Kidney glomerular epithelial cell (primary cell): ENCODE results near the gene ARHGAP32.

Experiments
- DNase-seq: peaks from one replicate; lab custom pipeline; 2025; lab: John Stamatoyannopoulos, UW

Gene ARHGAP32

GRCh38 chr11:129115652-129116586 lies 76.2 kb downstream of the ARHGAP32 start:
- peak; percentile 30 for DNase-seq

DNA sequence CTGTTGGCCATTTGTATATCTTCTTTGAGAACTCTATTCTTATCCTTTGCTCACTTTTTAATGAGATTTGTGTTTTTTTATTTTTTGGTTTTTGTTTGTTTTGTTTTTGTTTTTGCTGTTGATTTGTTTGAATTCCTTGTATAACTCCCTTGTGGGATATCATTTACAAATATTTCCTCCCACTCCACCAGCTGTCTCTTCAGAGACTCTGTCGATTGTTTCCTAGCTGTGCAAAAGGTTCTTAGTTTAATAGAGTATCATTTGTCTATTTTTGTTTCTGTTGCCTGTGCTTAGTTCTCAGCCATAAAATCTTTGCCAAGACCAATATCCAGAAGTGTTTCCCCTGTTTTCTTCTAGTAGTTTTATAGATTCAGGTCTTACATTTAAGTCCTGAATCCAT lies 82.4 kb downstream of the ARHGAP32 start:
- no peak for DNase-seq

- DNase-seq, result no peak
These were observed 85.3 kb downstream of the ARHGAP32 start for GRCh38 chr11:129106788-129107187.

GRCh38 chr11:129102756-129103155 lies 89.4 kb downstream of the ARHGAP32 start:
- DNase-seq, result no peak

DNA sequence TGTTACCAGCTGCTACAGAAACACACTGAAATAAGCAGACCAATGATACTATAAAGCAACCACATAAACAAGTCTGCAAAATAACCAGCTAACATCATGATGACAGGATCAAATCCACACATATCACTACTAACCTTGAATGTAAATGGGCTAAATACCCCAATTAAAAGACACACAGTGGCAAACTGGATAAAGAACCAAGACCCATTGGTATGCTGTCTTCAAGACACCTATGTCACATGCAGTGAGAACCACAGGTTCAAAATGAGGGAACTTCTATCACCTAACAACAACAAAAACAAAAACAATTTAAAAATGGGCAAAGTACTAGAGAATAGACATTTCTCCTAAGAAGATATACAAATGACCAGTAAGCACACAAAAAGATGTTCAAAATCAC lies 89.9 kb downstream of the ARHGAP32 start:
- DNase-seq, result no peak

- DNase-seq, result no peak
These were observed 98.8 kb downstream of the ARHGAP32 start for GRCh38 chr11:129093283-129093682.

DNA sequence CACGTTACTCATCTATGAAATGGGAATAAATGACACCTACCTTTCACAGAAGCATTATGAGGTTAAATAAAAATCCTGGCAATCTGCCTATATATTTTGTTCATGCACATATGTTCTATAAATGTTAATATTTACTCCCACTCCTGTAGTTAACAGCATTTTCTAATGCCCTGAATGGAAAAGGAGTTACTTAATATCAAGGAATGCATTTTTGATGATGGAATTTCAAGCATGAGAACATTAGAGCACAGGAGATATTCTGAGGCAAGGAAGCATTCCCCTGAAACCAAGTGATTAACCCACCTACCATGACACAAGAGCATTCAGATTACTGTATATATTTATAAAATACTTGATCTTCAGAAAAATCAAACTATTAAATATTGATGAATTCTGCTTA lies 102.1 kb downstream of the ARHGAP32 start:
- peak; percentile 12 for DNase-seq

GRCh38 chr11:129089279-129089678 lies 102.8 kb downstream of the ARHGAP32 start:
- no peak for DNase-seq

DNA sequence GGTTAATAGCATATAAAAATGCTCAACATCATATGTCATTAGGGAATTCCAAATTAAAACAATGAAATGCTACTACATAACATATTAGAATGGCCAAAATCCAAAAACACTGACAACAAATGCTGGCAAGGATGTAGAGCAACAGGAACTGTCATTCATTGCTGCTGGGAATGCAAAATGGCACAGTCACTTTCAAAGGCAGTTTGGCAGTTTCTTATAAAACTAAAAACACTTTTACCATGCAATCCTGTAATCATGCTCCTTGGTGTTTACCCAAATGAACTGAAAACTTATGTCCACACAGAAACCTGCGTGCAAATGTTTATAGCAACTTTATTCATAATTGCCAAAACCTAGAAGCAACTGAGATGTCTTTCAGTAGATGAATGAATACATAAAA lies 105.1 kb downstream of the ARHGAP32 start:
- DNase-seq, result no peak

- DNase-seq, result no peak
These were observed 114.9 kb downstream of the ARHGAP32 start for GRCh38 chr11:129077191-129077590.

DNA sequence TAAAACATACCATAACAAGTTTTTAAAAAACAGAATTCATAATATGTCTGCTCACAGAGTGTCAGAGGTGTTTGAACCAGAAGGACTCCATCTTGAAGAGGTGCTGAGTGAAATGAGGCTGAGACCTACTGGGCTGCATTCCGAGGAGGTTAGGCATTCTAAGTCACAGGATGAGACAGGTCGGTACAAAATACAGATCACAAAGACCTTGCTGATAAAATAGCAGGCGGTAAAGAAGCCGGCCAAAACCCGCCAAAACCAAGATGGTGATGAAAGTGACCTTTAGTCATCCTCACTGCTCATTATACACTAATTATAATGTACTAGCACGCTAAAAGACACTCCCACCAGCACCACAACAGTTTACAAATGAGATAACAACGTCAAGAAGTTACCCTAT lies 116.4 kb downstream of the ARHGAP32 start:
- no peak for DNase-seq

DNA sequence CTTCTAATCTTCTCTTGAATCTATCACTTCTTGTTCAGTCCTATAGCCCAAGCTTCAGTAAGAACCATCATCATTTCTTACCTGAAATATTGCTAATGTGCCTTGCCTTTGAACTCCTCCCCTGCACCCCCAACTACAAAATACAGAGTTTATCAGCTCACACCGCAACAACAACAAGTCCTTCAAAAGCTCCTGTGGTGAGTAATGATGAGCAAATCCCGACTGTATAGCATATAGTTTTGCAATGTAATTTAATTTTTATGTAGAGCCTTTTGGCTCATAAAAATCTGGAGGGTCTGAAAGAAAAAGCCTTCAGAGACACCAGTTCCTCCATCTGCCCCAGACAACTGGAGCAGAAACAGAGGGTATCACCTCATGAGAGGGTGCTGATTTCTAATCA lies 124.7 kb downstream of the ARHGAP32 start:
- no peak for DNase-seq

GRCh38 chr11:129066229-129066628 lies 125.9 kb downstream of the ARHGAP32 start:
- no peak for DNase-seq

- no peak for DNase-seq
These were observed 129.0 kb downstream of the ARHGAP32 start for GRCh38 chr11:129063118-129063517.

- no peak for DNase-seq
These were observed 130.5 kb downstream of the ARHGAP32 start for GRCh38 chr11:129061492-129062230.

- no peak for DNase-seq
These were observed 135.2 kb downstream of the ARHGAP32 start for GRCh38 chr11:129056916-129057315.

- DNase-seq, result no peak
These were observed 136.9 kb downstream of the ARHGAP32 start for GRCh38 chr11:129055196-129055595.

DNA sequence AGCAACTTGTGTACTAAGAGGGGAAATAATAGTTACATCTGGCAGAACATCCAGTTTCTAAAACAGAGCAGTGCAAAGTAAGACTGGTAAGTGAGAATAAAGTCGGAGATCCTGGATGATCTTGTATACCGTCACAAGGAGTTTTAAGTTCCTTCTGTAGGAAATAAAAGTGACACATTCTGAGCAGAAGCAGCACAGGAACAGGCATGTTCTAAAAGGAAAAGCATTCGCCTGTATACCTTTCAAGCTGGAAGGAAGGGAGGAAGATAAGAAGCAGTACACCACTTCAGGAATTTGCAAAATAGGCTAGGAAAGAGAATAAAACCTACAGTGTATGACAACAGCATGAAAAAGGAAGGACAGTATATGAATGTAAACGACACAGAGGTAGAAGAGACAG lies 143.2 kb downstream of the ARHGAP32 start:
- DNase-seq, result no peak

DNA sequence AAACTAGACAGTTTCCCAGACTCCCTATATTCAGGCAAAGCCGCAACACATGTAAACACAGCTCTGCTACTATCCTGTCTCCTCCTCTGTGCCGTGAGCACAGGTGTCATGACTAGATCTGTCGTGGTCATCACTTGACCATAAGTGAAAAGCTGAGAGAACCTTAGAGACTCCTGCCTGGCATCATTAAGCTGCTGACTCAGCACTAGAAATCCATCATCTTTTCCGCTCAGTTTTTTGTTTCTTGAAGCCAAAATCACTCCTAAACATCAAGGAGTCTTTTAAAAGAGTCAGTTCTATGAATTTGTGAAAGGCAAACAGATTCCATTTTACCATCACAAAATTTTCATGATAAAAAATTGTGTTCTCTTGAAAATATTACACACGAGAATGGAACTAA lies 147.0 kb downstream of the ARHGAP32 start:
- DNase-seq, result no peak

DNA sequence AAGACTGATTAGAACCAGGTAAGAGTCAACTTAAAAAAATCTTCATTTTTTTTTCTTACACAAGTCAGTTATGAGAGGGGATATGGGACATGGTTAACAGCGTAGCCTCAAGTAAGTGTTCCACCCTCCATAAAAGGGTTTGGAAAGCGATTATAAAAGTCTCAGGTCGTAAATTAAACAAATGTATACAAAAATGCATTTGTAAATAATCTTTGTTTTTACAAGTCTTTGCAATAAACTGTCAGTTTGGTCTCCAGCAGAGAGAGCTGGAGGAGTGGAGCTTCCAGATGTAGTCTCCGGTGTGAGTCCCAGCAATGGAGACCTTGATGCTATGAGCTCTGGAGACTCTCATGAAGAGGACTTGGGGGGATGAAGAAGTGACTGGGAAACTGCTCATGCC lies 149.6 kb downstream of the ARHGAP32 start:
- DNase-seq, result no peak

DNA sequence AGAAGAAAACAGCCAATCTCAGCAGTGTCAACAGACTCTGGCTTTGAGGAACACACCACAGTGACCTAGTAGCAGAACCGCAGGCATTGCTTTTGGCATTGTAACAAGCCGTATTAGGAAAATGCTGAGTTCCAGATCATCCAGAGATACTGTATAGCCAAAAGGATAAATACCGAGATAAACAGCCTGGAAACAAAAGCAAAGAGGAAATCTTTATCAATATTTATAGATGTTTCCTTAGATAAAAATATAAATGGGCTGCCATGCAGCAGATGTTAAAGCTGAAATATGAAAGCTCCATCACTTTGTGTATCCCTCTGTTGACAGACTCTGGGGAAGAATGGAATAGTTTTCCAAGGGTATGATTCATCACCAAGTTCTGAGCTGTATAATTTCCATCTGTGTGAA lies 150.5 kb downstream of the ARHGAP32 start:
- no peak for DNase-seq

DNA sequence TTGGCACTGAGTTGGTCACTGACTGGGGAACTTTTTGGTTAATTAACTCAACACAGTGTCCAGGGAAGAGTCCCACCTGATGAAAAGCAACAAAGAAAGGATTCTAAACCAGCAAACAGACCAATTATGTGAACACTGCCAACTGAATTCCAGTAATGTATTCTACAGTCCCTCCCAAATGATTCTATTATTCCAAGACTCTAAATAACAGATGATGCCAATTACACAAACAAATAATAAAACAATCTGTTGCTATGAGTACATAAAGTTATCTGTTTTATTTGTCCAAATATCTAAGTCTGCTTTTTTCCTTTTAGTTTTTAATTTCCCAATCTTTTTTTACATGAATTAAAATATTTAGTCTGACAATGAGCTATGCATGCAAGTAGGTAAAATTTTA lies 151.2 kb downstream of the ARHGAP32 start:
- DNase-seq, result no peak

GRCh38 chr11:129035244-129035643 lies 156.9 kb downstream of the ARHGAP32 start:
- DNase-seq, result no peak
